LNCaP clone FGC (cell line): Measurements from ENCODE around the gene ZNHIT2.
A peak's percentile ranks its signal among the peaks of the same experiment; 100 is the strongest.

ENCODE experiments used
- DNase-seq: peaks from one replicate; pipeline ENCODE4 v3.0.0-alpha.2; 2011; ENCODE audit warnings: low read depth
- H3K4me3 ChIP-seq: 2 replicates; pipeline ENCODE4 v1.5.1; 2011; ENCODE audit warnings: mild to moderate bottlenecking, low read depth, low read length, control low read depth
- CTCF ChIP-seq: IDR thresholded peaks from 2 replicates; pipeline ENCODE4 v1.5.1; 2012; ENCODE audit warnings: mild to moderate bottlenecking; ENCODE audit not compliant: control insufficient read depth, insufficient read depth; ENCODE audit errors: extremely low read depth

The ZNHIT2 gene

GRCh38 chr11:65087216-65087615 lies 30.3 kb downstream of the ZNHIT2 start:
- DNase-seq, result no peak
- no peak for TF ChIP-seq CTCF
- H3K4me3 ChIP-seq, result no peak overlapping the region

GRCh38 chr11:65086809-65087208 lies 30.7 kb downstream of the ZNHIT2 start:
- no peak for TF ChIP-seq CTCF
- no peak for DNase-seq
- no peak overlapping the region for H3K4me3 ChIP-seq

GRCh38 chr11:65085446-65085845 lies 32.1 kb downstream of the ZNHIT2 start:
- H3K4me3 ChIP-seq, result no peak overlapping the region
- no peak for TF ChIP-seq CTCF
- DNase-seq, result no peak

GRCh38 chr11:65084598-65085375 lies 32.7 kb downstream of the ZNHIT2 start:
- DNase-seq, result no peak
- H3K4me3 ChIP-seq, result peak overlapping the region; percentile 99
- no peak for TF ChIP-seq CTCF

GRCh38 chr11:65083834-65084597 lies 33.5 kb downstream of the ZNHIT2 start, which contains the start of the genes CDCA5 and ZFPL1:
Gene CDCA5 (minus strand): TSS chr11:65084040. CDS start chr11:65083978, 62 bp downstream.
Gene ZFPL1 (plus strand): TSS chr11:65084222. CDS start chr11:65084699, 477 bp downstream.
- TF ChIP-seq CTCF, result no peak
- DNase-seq, result peak; percentile 82

GRCh38 chr11:65083134-65083833 lies 34.2 kb downstream of the ZNHIT2 start:
- peak overlapping the region; percentile 99 for H3K4me3 ChIP-seq
- TF ChIP-seq CTCF, result no peak
- no peak for DNase-seq

More at GRCh38 chr11:65083834-65084597, 33.5 kb downstream of the ZNHIT2 start, which contains the start of the genes CDCA5 and ZFPL1:
- H3K4me3 ChIP-seq, result peak within 1 kb of the TSS; percentile 99
